Effector memory CD8-positive, alpha-beta T cell (primary cell): Measurements from ENCODE around the gene PLK3.

Experiments
- ATAC-seq: fragments of 150-1000 bp; cut with Tn5 transposase; replicated peaks from 2 replicates; pipeline ENCODE4 v1.10.0; 2021; ENCODE audit warnings: mild to moderate bottlenecking, moderate library complexity
- DNase-seq, 3 experiments: peaks; one replicate each; pipeline ENCODE4 v3.0.0; 2021
- H3K27ac Mint-ChIP-seq, 2 donors: one replicate each; pipeline ENCODE4 v1.8.0; 2022; ENCODE audit warnings: mild to moderate bottlenecking in 2 of 2, mixed read lengths in 2 of 2, moderate library complexity in 2 of 2
- H3K27me3 Mint-ChIP-seq, 2 donors: one replicate each; pipeline ENCODE4 v1.8.0; 2022; ENCODE audit warnings: mixed read lengths in 2 of 2
- H3K36me3 Mint-ChIP-seq: one replicate; pipeline ENCODE4 v1.8.0; 2022; ENCODE audit warnings: mild to moderate bottlenecking, moderate library complexity, mixed read lengths; ENCODE audit not compliant: insufficient read depth
- H3K4me1 Mint-ChIP-seq, 2 donors: one replicate each; pipeline ENCODE4 v1.8.0; 2022; ENCODE audit warnings: low read depth in 2 of 2, mixed read lengths in 2 of 2
- H3K4me3 Mint-ChIP-seq, 2 donors: one replicate each; pipeline ENCODE4 v1.8.0; 2022; ENCODE audit warnings: mild to moderate bottlenecking in 2 of 2, mixed read lengths in 2 of 2, moderate library complexity in 2 of 2
- H3K9me3 Mint-ChIP-seq, 2 donors: one replicate each; pipeline ENCODE4 v1.8.0; 2022; ENCODE audit warnings: mixed read lengths in 2 of 2

PLK3 gene

DNA sequence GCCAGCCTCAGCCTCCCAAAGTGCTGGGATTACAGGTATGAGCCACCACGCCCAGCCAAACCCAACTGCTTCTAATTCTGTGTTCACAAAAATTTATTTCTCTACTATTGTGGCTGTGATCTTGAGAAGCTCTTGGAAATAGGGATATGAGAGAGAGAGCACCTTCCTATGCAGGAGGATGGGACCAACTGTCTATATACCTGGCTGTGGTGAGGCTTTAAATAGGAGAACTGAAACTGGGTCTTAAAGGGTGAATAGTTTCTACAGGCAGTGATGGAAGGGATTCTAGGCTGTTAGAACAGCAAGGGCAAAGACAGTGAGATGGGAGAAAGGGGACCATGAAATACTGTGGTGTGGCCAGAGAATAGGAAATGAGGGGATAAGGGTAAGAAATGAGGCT lies 51.1 kb downstream of the PLK3 start:
- no peaks in the 10 kb centered on the region for H3K27me3 Mint-ChIP-seq
- H3K27ac Mint-ChIP-seq = no peak overlapping the region
- no peak overlapping the region for H3K4me3 Mint-ChIP-seq
- H3K36me3 Mint-ChIP-seq = peaks cover 8% of the 10 kb centered on the region
- ATAC-seq = no peak
- DNase-seq = no peak
- no peaks in the 10 kb centered on the region for H3K9me3 Mint-ChIP-seq
- H3K4me1 Mint-ChIP-seq = no peaks in the 10 kb centered on the region

DNA sequence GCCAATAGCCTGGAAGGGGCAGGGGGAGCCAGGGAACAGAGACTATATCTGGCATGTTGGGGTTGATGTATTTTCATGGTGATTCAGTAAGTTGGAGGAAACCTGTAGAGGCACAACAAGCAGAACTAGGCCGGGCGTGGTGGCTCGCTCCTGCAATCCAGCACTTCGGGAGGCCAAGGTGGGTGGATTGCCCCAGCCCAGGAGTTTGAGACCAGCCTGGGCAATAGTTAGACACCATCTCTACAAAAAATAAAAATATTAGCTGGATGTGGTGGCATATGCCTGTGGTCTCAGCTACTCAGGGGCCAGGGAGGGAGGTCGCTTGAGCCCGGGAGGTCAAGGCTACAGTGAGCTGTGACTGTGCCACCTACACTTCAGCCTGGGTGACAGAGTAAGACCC lies 53.0 kb downstream of the PLK3 start:
- ATAC-seq (no peak), DNase-seq (no peak)

DNA sequence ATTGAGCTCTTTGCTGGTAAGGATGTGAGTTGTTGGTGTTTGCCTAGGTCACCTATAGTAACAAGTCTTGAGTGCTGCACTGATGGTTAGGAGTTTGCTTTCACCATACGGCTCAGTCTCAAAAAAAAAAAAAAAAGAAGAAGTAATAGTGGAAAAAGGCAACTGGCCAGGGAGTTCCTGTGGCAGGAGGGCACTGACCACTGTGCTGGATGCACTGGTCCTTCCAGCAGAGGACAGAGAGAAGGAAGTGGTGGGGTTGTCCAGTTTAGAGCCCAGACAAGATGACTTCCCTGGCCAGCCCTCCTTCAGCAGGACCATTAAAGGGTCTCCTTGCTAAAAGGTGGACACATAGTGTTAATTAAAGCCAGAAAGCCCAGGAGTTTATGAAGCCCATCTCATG lies 54.8 kb downstream of the PLK3 start:
- DNase-seq (no peak), ATAC-seq (no peak)
- no peak overlapping the region for H3K4me3 Mint-ChIP-seq
- no peaks in the 10 kb centered on the region for H3K4me1 Mint-ChIP-seq
- no peaks in the 10 kb centered on the region for H3K9me3 Mint-ChIP-seq
- no peaks in the 10 kb centered on the region for H3K27me3 Mint-ChIP-seq
- peak overlapping the region in 1 of 2 donors; percentile 38 for H3K27ac Mint-ChIP-seq
- peaks cover 8% of the 10 kb centered on the region for H3K36me3 Mint-ChIP-seq

More for the DNA sequence above, 53.0 kb downstream of the PLK3 start:
- Mint-ChIP-seq H3K9me3 (no peaks in the 10 kb centered on the region), H3K27ac (no peak overlapping the region), H3K4me3 (no peak overlapping the region), H3K36me3 (peaks cover 8% of the 10 kb centered on the region), H3K27me3 (no peaks in the 10 kb centered on the region), H3K4me1 (no peaks in the 10 kb centered on the region)
